Amygdala (tissue), 56 donors: ENCODE measurements around the gene ZDHHC19.

Experiments used
- DNase-seq, 56 donors: peaks; one replicate each; lab custom pipeline; 2025; lab: John Stamatoyannopoulos, UW

ZDHHC19 gene

DNA sequence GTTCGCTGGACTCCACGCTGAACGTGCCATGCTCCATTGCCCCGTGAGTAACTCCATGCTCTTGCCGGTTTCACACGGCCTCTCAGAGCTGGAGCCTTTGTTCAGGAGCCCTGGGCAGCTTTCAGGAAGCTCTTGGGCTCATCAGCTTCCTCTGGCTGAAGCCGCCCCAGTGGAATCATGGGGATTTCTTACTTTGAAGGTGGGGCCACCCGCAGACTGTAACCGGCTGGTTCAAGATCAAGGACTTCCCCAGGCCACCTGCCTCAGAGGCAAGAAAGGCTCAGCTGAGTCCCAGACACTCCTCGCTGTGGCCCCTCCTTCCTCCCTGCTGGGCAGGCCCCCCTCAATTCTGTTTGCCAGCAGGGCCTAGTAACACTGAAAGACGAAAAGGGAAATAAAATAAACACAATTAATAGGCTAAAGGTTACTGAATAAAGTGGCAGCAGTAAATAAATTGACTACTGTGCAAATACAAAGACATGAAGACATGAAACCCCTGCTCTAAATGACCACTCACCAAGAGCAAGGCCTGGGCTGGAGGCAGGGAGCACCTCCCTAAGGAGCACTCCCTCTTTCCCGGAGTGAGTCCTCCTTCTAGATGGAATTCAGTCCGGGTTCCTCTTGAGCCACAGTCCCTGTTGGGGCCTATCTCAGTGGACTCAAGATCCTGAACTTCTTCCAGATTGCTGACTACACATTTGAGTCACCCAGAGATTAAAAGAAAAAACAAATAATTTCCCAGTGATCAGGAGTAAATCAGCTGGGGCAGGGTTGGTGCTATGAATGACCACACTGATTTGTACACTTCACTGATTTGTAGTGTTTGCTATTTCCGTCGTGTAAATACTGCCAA is 51.0 kb downstream of the ZDHHC19 start:
- peak in 4 of 56 donors; percentile 3 to 19 (median 13) for DNase-seq

DNA sequence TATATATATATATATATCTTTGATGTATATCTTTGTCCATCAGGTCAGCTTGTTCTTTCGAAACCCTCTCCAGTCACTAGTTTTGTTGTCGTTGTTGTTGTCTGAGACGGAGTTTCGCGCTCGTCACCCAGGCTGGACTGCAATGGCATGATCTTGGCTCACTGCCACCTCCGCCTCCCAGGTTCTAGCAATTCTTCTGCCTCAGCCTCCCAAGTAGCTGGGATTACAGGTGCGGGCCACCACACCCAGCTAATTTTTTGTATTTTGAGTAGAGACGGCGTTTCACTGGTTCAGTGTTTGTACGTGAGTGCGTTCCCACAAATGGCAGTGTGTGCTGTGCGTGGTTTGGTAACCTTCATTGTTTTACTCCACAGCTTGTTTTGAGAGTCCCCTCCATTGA is 51.7 kb downstream of the ZDHHC19 start:
- no peak for DNase-seq

DNA sequence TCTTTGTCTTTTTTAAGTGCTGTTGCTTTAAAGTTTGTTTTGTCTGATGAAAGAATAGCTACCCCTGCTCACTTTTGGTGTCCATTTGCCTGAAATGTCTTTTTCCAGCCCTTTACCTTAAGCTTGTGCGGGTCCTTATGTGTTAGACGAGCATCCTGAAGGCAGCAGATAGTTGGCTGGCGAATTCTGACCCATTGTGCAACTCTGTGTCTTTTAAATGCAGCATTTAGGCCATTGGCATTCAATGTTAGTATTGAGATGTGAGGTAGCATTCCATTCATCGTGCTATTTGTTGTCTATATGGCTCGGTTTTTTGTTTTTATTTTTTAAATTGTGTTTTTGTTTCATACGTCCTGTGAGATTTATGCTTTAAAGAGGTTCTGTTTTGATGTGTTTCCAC is 55.0 kb downstream of the ZDHHC19 start:
- DNase-seq, result no peak

DNA sequence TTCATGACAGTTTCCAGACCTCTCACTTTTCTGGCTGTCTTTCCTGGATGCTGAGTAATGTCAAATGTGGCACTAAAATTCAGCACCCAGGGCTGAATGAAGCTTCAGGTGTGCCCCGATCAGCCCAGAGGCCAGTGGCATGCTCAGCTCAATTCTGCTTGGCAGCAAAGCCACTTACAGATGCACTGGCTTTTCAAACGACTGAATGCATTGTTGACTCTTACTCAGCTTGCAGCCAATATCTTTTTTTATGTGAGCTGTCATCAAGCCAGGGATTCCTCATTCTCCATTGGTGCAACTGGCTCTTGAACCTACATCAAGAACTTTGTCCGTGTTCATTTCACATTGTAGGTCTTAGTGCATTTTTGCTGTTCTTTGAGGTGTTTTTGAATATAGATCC is 60.7 kb downstream of the ZDHHC19 start:
- DNase-seq, result no peak

DNA sequence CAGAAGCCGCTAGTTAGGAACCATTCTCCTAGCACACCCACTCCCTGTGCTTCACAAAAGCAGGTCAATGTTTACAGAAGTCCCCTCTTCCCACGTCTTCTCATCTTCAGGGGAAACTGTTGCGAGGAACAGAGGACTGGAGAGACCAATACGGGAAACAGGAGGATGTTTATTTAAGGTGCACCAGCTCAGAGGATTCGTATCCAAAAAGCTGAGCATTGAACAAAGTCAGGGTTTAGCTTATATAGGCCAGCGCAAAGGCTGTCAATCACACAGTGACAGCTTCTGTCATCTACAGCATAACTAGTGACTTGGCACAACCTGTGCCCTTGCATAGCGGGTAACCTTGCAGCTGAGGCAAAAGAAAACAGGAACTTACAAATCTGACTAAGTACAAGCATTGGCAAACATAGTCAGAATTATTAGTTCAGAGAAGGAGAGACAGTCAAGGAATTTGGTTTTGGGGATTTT is 61.3 kb downstream of the ZDHHC19 start:
- no peak for DNase-seq

DNA sequence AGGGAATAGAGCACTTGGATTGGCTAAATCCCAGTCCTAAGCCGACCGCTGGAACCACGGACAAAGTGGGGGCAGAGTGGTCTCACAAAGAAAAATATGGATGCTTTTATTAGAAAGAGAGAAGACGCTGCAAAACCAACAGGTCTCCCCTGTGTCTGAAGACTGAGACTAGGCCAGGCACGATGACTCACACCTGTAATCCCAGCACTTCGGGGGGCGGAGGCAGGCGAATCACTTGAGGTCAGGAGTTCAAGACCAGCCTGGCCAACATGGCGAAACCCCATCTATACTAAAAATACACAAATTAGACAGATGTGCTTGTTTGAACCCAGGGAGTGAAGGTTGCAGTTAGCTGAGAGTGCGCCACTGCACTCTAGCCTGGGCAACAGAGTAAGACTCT is 61.8 kb downstream of the ZDHHC19 start:
- DNase-seq, result no peak
